Activated T-cell treated with anti-CD3 and anti-CD28 coated beads, Interleukin-2, amount 50 U/mL, for 24 hours (primary cell): ENCODE data around the gene ARFGAP1.

Experiments used
- DNase-seq: peaks from one replicate; pipeline ENCODE4 v3.0.0-alpha.2; 2020
- H3K27ac Mint-ChIP-seq: 2 replicates; pipeline ENCODE4 v1.8.0; 2020; ENCODE audit warnings: mild to moderate bottlenecking, mixed read lengths
- H3K27me3 Mint-ChIP-seq: 2 replicates; pipeline ENCODE4 v1.8.0; 2020; ENCODE audit warnings: mixed read lengths
- H3K36me3 Mint-ChIP-seq: 2 replicates; pipeline ENCODE4 v1.8.0; 2020; ENCODE audit warnings: low read depth, mixed read lengths
- H3K4me1 Mint-ChIP-seq: 2 replicates; pipeline ENCODE4 v1.8.0; 2020; ENCODE audit warnings: low read depth, mixed read lengths
- H3K4me3 Mint-ChIP-seq: 2 replicates; pipeline ENCODE4 v1.8.0; 2020; ENCODE audit warnings: mild to moderate bottlenecking, moderate library complexity, mixed read lengths
- H3K9me3 Mint-ChIP-seq: 2 replicates; pipeline ENCODE4 v1.8.0; 2020; ENCODE audit warnings: mixed read lengths

The ARFGAP1 gene

GRCh38 chr20:63235399-63235983 is 37.1 kb upstream of the ARFGAP1 start, which contains the start of gene BIRC7:
Gene BIRC7 (plus strand): TSS chr20:63235905. CDS start chr20:63236097, 192 bp downstream.
- H3K9me3 Mint-ChIP-seq, result no peaks in the 10 kb centered on the region
- H3K27me3 Mint-ChIP-seq, result peaks cover 27% of the 10 kb centered on the region
- no peak for DNase-seq
- H3K4me1 Mint-ChIP-seq, result peaks cover 1% of the 10 kb centered on the region
- H3K4me3 Mint-ChIP-seq, result no peak within 1 kb of the TSS
- no peak within 1 kb of the TSS for H3K27ac Mint-ChIP-seq
- H3K36me3 Mint-ChIP-seq, result no peaks in the 10 kb centered on the region

GRCh38 chr20:63236116-63236837 is 36.3 kb upstream of the ARFGAP1 start:
- H3K4me1 Mint-ChIP-seq, result peaks cover 1% of the 10 kb centered on the region
- H3K27me3 Mint-ChIP-seq, result peaks cover 20% of the 10 kb centered on the region
- no peaks in the 10 kb centered on the region for H3K9me3 Mint-ChIP-seq
- DNase-seq, result no peak
- no peak overlapping the region for H3K27ac Mint-ChIP-seq
- no peaks in the 10 kb centered on the region for H3K36me3 Mint-ChIP-seq
- no peak overlapping the region for H3K4me3 Mint-ChIP-seq

- H3K4me3 Mint-ChIP-seq, result no peak overlapping the region
- H3K27ac Mint-ChIP-seq, result no peak overlapping the region
- no peaks in the 10 kb centered on the region for H3K9me3 Mint-ChIP-seq
- peaks cover 1% of the 10 kb centered on the region for H3K4me1 Mint-ChIP-seq
- no peaks in the 10 kb centered on the region for H3K36me3 Mint-ChIP-seq
- DNase-seq, result no peak
- H3K27me3 Mint-ChIP-seq, result peaks cover 6% of the 10 kb centered on the region
Observed at GRCh38 chr20:63238031-63238430, 34.6 kb upstream of the ARFGAP1 start.

GRCh38 chr20:63238514-63239125 is 34.0 kb upstream of the ARFGAP1 start:
- no peaks in the 10 kb centered on the region for H3K9me3 Mint-ChIP-seq

GRCh38 chr20:63239431-63239830 is 33.2 kb upstream of the ARFGAP1 start:
- no peak for DNase-seq
- Mint-ChIP-seq H3K9me3 (no peaks in the 10 kb centered on the region), H3K4me3 (no peak overlapping the region), H3K4me1 (peaks cover 1% of the 10 kb centered on the region), H3K36me3 (no peaks in the 10 kb centered on the region), H3K27me3 (peaks cover 4% of the 10 kb centered on the region), H3K27ac (no peak overlapping the region)

More at GRCh38 chr20:63238514-63239125, 34.0 kb upstream of the ARFGAP1 start:
- no peak for DNase-seq
- Mint-ChIP-seq H3K36me3 (no peaks in the 10 kb centered on the region), H3K27me3 (peaks cover 4% of the 10 kb centered on the region), H3K27ac (no peak overlapping the region), H3K4me1 (peaks cover 1% of the 10 kb centered on the region), H3K4me3 (no peak overlapping the region)

- Mint-ChIP-seq H3K4me3 (no peak overlapping the region), H3K27me3 (peaks cover 4% of the 10 kb centered on the region), H3K36me3 (no peaks in the 10 kb centered on the region), H3K27ac (no peak overlapping the region), H3K9me3 (no peaks in the 10 kb centered on the region), H3K4me1 (peaks cover 1% of the 10 kb centered on the region)
- no peak for DNase-seq
Observed at GRCh38 chr20:63240004-63240403, 32.6 kb upstream of the ARFGAP1 start.

GRCh38 chr20:63241272-63241671 is 31.3 kb upstream of the ARFGAP1 start:
- no peaks in the 10 kb centered on the region for H3K9me3 Mint-ChIP-seq
- no peaks in the 10 kb centered on the region for H3K4me1 Mint-ChIP-seq

GRCh38 chr20:63242736-63243135 is 29.9 kb upstream of the ARFGAP1 start:
- DNase-seq, result no peak
- no peaks in the 10 kb centered on the region for H3K9me3 Mint-ChIP-seq

More at GRCh38 chr20:63241272-63241671, 31.3 kb upstream of the ARFGAP1 start:
- no peak overlapping the region for H3K4me3 Mint-ChIP-seq
- H3K27me3 Mint-ChIP-seq, result peaks cover 12% of the 10 kb centered on the region
- DNase-seq, result no peak
- H3K27ac Mint-ChIP-seq, result no peak overlapping the region
- H3K36me3 Mint-ChIP-seq, result no peaks in the 10 kb centered on the region

GRCh38 chr20:63243604-63244247 is 28.9 kb upstream of the ARFGAP1 start:
- H3K9me3 Mint-ChIP-seq, result no peaks in the 10 kb centered on the region
- H3K27me3 Mint-ChIP-seq, result peaks cover 34% of the 10 kb centered on the region
- DNase-seq, result no peak
- no peak overlapping the region for H3K27ac Mint-ChIP-seq
- no peaks in the 10 kb centered on the region for H3K36me3 Mint-ChIP-seq
- no peak overlapping the region for H3K4me3 Mint-ChIP-seq
- no peaks in the 10 kb centered on the region for H3K4me1 Mint-ChIP-seq

More at GRCh38 chr20:63242736-63243135, 29.9 kb upstream of the ARFGAP1 start:
- H3K4me3 Mint-ChIP-seq, result no peak overlapping the region
- peaks cover 25% of the 10 kb centered on the region for H3K27me3 Mint-ChIP-seq
- no peaks in the 10 kb centered on the region for H3K4me1 Mint-ChIP-seq
- H3K36me3 Mint-ChIP-seq, result no peaks in the 10 kb centered on the region
- H3K27ac Mint-ChIP-seq, result no peak overlapping the region

GRCh38 chr20:63244468-63244867 is 28.1 kb upstream of the ARFGAP1 start:
- H3K4me1 Mint-ChIP-seq, result no peaks in the 10 kb centered on the region
- peaks cover 41% of the 10 kb centered on the region for H3K27me3 Mint-ChIP-seq
- H3K4me3 Mint-ChIP-seq, result no peak overlapping the region
- no peaks in the 10 kb centered on the region for H3K36me3 Mint-ChIP-seq
- no peaks in the 10 kb centered on the region for H3K9me3 Mint-ChIP-seq
- no peak for DNase-seq
- no peak overlapping the region for H3K27ac Mint-ChIP-seq

- no peak for DNase-seq
- Mint-ChIP-seq H3K4me1 (no peaks in the 10 kb centered on the region), H3K4me3 (no peak overlapping the region), H3K9me3 (no peaks in the 10 kb centered on the region), H3K27ac (no peak overlapping the region), H3K27me3 (peaks cover 56% of the 10 kb centered on the region), H3K36me3 (no peaks in the 10 kb centered on the region)
Observed at GRCh38 chr20:63246490-63247288, 25.9 kb upstream of the ARFGAP1 start.

- no peak for DNase-seq
- peaks cover 60% of the 10 kb centered on the region for H3K27me3 Mint-ChIP-seq
- no peak overlapping the region for H3K27ac Mint-ChIP-seq
Observed at GRCh38 chr20:63247671-63248228, 24.9 kb upstream of the ARFGAP1 start.

GRCh38 chr20:63248835-63249591 is 23.6 kb upstream of the ARFGAP1 start:
- H3K9me3 Mint-ChIP-seq, result no peaks in the 10 kb centered on the region
- H3K27me3 Mint-ChIP-seq, result peaks cover 68% of the 10 kb centered on the region

More at GRCh38 chr20:63247671-63248228, 24.9 kb upstream of the ARFGAP1 start:
- Mint-ChIP-seq H3K36me3 (no peaks in the 10 kb centered on the region), H3K4me3 (no peak overlapping the region), H3K4me1 (peaks cover 1% of the 10 kb centered on the region), H3K9me3 (no peaks in the 10 kb centered on the region)

More at GRCh38 chr20:63248835-63249591, 23.6 kb upstream of the ARFGAP1 start:
- H3K4me1 Mint-ChIP-seq, result peaks cover 6% of the 10 kb centered on the region
- H3K4me3 Mint-ChIP-seq, result no peak overlapping the region
- no peak overlapping the region for H3K27ac Mint-ChIP-seq
- H3K36me3 Mint-ChIP-seq, result no peaks in the 10 kb centered on the region
- no peak for DNase-seq
